HG03342 (cell line): ENCODE results near the gene DPYSL5.

Source experiments
- ATAC-seq: cut with Tn5 transposase; IDR thresholded peaks from one replicate; pipeline ENCODE4 v1.9.1; 2021; ENCODE audit warnings: mild to moderate bottlenecking, moderate library complexity; ENCODE audit not compliant: unreplicated experiment

The DPYSL5 gene

GRCh38 chr2:26845021-26845420 is 2.9 kb upstream of the DPYSL5 start:
- no peak for ATAC-seq

GRCh38 chr2:26846334-26847306 is 1.3 kb upstream of the DPYSL5 start:
- ATAC-seq, result no peak

- ATAC-seq, result no peak
Measured at GRCh38 chr2:26847307-26847654, 651 bp upstream of the DPYSL5 start.

- no peak for ATAC-seq
Measured at GRCh38 chr2:26848336-26849055, 564 bp downstream of the DPYSL5 start.

- no peak for ATAC-seq
Measured at GRCh38 chr2:26849056-26849999, 1.4 kb downstream of the DPYSL5 start.

GRCh38 chr2:26850000-26850431 is 2.1 kb downstream of the DPYSL5 start:
- no peak for ATAC-seq

GRCh38 chr2:26850505-26850904 is 2.6 kb downstream of the DPYSL5 start:
- ATAC-seq, result no peak

GRCh38 chr2:26852405-26853306 is 4.7 kb downstream of the DPYSL5 start:
- ATAC-seq, result no peak

- no peak for ATAC-seq
Measured at GRCh38 chr2:26853751-26854150, 5.8 kb downstream of the DPYSL5 start.

GRCh38 chr2:26854283-26854827 is 6.4 kb downstream of the DPYSL5 start:
- no peak for ATAC-seq

GRCh38 chr2:26855466-26855865 is 7.5 kb downstream of the DPYSL5 start:
- ATAC-seq, result no peak

- no peak for ATAC-seq
Measured at GRCh38 chr2:26859622-26860021, 11.7 kb downstream of the DPYSL5 start.

- no peak for ATAC-seq
Measured at GRCh38 chr2:26860211-26860850, 12.4 kb downstream of the DPYSL5 start.

GRCh38 chr2:26861610-26862224 is 13.8 kb downstream of the DPYSL5 start:
- no peak for ATAC-seq

- ATAC-seq, result no peak
Measured at GRCh38 chr2:26864226-26864625, 16.3 kb downstream of the DPYSL5 start.

- no peak for ATAC-seq
Measured at GRCh38 chr2:26864646-26865045, 16.7 kb downstream of the DPYSL5 start.

GRCh38 chr2:26870585-26871095 is 22.7 kb downstream of the DPYSL5 start:
- no peak for ATAC-seq

GRCh38 chr2:26873286-26873983 is 25.5 kb downstream of the DPYSL5 start:
- no peak for ATAC-seq
